H4 (cell line): Measurements from ENCODE around the gene BLZF1. TPM values are rescaled to one million over a fixed set of nuclear protein-coding genes. Genes with fewer than 3 reads are reported as not detected.
"Not testable (repeated sequence)": the region's sequence is repeated elsewhere in the genome, so short reads cannot be mapped to it uniquely, and the experiment has no call there.

Source experiments
- DNase-seq: peaks from one replicate; pipeline ENCODE4 v3.0.0-alpha.2; 2015; ENCODE audit warnings: low spot score
- total RNA-seq: library from RNA; depleted of rRNA; stranded (reverse); fragments of >200 nt; shearing (Covaris generic); gene quantifications from 2 replicates; pipeline ENCODE4 v1.2.3, GENCODE V29; 2014

BLZF1 gene
- total RNA-seq, 1 experiment from 2014 or later: 23.5 TPM

GRCh38 chr1:169360415-169360814 lies 7.6 kb upstream of the BLZF1 start:
- peak; percentile 6 for DNase-seq

DNA sequence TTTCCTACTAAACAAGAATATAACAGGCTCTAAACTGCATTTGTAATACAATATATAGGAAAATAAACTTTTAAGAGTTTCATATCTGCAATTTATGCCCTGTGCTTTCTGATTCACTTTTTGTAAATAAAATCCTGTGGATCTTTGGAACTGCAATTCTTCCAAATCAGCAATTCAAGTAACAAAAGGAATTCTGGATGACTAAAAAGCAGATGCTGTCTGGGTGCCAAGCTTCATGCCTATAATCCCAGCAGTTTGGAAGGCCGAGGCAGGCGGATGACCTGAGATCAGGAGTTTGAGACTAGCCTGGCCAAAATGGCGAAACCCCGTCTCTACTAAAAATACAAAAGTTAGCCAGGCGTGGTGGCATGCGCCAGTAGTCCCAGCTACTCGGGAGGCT lies 6.7 kb upstream of the BLZF1 start:
- no peak for DNase-seq

DNA sequence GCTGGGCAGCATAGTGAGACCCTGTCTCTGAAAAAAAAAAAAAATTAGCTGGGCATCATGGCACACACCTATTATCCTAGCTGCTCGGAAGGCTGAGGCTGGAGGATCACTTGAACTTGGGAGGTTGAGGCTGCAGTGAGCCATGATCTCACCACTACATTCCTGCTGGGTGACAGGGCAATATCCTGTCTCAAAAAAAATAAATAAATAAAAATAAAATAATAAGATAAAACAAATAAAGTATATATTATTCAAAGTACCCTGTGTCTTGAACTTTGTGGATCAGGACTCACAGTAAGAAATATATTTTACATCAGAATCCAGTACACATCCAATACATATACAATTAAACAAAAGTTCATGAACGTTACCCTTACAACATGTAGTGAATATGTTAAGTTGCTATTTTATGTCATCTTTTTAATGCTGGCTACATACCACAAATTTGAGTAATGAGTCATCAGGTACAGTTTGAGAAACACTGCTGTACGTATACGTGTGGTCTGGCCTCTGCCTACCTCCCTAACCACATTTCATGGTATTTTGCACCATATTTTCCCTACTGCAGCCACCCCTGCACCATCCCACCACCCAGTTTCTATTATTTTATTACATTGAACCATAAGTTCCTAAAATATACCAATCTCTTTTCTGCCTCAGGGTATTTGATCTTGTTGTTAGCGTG lies 4.8 kb upstream of the BLZF1 start:
- DNase-seq: peak; percentile 87

DNA sequence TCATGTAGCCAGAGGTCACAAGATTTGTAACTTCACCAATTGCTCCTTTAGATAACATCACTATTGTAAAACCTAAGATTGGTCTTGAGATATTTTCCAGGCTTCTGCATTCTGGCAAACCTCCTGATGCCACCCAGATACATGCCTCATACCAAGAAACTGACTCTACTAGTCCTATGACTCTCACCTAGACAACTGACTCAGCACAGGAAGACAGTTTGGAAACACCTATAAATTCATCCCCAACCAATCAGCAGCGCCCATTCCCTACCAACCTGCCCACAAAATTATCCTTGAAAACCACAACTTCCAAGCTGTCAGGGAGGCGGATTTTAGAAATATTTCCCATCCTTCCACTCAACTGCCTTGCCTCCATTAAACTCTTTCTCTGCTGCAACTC lies 3.0 kb upstream of the BLZF1 start:
- DNase-seq: no peak

DNA sequence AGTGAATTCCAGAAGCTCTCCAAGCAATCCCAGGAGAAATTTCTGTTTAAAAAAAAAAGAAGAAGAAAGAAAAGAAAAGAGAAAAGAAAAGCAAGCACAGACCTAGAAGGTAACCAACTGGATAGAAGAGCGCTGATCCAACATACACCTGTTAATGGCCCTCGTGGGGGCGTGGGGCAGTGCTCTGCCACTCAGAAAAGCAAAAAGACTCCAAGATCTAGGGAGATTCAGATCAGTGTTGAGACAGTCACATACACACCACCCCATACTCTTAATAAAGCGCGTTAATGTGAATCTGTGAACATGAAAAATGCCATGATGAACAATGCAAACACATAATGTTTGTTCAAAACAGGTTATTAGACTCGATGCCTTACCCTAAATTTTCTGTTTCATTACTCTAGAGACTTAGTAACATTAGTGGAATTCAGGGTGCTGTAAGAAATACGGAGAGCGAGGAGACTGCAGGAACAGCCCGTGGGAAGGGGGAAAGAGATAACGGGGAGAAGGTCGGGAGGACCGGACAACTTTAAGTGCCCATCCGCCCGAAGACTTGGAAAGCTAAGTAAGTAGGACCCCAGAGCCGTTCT lies 804 bp upstream of the BLZF1 start:
- DNase-seq: no peak

- DNase-seq: no peak
Observed at GRCh38 chr1:169368406-169368769, 393 bp downstream of the BLZF1 start.

- DNase-seq: no peak
Observed at GRCh38 chr1:169371404-169371803, 3.4 kb downstream of the BLZF1 start.

DNA sequence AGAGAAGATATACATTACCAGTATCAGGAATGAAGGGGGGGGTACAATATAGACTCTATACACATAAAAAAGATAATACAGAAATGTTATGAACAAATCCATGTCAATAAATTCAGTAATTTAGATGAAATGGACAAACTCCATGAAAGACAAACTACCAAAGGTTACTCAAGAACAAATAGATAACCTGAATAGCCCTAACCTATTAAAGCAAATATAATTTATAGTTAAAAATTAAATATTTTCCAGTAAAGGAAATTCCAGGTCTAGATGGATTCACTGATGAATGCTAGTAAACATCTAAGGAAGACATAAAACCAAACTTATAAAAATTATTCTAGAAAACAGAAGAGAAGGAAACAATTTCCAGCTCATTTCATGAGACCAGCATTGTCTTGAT lies 13.2 kb downstream of the BLZF1 start:
- DNase-seq: no peak

DNA sequence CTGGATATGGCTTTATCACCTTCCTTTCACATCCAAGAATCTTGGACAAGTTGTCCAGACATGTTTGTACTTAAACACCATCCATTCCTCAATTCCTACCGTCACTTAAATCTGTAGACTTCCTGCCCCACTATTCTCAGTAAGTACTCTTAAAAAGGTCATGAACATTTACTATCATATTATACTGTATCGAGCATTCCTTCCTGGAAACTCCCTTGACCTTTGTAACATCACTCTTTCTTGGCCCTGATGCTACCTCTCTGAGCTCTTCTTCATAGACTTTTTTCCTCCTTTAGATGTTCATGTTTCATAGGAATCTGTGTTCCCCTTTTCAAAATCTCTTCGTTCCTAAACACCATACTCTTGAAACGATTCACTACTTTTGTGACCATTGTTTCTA lies 15.5 kb downstream of the BLZF1 start:
- DNase-seq: no peak

GRCh38 chr1:169387399-169387798 lies 19.4 kb downstream of the BLZF1 start:
- no peak for DNase-seq

DNA sequence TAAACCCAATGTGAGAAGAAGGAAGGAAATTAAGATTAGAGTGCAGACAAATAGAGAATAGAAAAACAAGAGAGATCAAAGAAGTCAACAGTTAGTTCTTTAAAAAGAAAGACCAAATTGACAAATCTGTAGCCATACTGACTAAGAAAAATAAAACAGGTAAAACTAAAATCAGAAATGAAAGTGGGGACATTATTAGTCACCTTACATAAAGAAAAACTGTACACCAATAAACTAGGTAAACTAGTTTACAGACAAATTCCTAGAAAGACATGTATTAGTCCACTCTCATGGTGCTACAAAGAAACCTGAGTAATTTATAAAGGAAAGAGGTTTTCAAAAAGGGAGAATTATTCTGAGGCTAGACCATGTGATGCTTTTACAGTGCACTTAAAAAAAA lies 22.3 kb downstream of the BLZF1 start:
- no peak for DNase-seq

DNA sequence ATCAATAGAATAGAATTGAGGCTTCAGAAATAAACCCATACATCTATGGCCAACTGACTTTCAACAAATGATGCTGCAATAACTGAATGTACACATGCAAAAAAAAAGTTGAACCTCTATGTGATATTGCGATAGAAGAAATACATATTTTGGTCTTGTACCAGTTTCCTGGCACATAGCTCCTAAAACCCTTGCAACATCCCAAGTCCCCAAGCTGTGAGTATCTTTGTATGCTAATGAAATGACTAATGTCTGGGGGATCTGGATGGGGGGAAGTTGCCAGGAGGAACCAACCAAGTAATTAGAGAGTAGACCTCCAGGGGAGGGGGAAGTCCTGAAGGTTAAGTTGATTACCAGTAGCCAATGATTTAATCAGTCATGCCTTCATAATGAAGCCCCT lies 24.4 kb downstream of the BLZF1 start:
- no peak for DNase-seq

DNA sequence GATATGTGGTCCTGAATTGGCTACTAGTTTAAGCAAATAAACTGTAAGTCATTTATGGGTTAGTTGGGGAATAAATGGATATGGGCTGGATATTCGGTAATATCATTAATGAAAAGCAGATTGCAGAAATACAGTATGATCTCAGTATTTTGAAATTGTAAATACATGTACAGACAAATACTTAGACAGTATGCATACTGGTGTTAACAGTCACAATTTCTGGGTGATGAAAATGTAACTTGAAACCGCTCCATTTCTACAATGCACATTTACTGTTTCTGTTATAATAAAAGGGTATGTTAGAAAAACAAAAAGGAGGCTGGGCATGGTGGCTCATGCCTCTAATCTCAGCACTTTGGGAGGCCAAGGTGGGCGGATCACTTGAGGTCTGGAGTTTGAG lies 28.0 kb downstream of the BLZF1 start:
- DNase-seq: no peak

DNA sequence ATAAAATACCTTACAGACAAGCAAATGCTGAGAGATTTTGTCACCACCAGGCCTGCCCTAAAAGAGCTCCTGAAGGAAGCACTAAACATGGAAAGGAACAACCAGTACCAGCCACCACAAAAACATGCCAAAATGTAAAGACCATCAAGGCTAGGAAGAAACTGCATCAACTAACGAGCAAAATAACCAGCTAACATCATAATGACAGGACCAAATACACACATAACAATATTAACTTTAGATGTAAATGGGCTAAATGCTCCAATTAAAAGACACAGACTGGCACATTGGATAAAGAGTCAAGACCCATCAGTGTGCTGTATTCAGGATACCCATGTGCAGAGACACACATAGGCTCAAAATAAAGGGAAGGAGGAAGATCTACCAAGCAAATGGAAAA lies 34.6 kb downstream of the BLZF1 start:
- DNase-seq: not testable (repeated sequence)

DNA sequence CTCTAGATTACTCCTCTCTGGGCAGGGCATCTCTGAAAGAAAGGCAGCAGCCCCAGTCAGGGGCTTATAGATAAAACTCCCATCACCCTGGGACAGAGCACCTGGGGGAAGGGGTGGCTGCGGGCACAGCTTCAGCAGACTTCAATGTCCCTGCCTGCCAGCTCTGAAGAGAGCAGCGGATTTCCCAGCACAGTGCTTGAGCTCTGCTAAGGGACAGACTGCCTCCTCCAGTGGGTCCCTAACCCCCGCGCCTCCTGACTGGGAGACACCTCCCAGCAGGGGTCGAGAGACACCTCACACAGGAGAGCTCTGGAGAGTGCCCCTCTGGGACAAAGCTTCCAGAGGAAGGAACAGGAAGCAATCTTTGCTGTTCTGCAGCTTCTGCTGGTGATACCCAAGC lies 40.3 kb downstream of the BLZF1 start:
- not testable (repeated sequence) for DNase-seq

GRCh38 chr1:169414952-169415351 lies 47.0 kb downstream of the BLZF1 start:
- no peak for DNase-seq

- DNase-seq: no peak
Observed at GRCh38 chr1:169421309-169421708, 53.3 kb downstream of the BLZF1 start.

DNA sequence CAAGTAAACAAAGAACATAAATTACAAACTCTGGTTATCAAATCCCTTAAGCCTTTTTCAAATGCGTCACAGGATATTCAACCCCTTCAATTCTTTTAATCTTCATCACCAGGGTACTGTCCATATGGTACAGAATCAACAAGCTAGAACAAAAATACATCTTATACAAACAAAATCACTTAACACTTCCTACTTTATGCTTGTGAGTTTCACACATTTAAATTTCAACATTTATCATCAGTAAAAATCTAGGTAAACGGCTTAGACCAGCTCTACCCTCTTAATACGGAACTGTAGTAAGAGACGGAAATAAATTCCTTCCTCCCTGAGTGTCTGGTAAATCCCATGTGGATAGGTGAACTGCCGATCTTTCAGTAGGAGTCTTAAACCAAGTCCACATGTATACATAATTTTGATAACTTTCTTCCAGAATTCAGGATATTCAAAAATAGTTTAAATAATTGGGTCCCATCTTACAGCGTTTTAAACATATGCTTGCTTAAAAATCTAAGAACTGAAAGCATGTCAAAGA lies 58.2 kb downstream of the BLZF1 start:
- DNase-seq: no peak

DNA sequence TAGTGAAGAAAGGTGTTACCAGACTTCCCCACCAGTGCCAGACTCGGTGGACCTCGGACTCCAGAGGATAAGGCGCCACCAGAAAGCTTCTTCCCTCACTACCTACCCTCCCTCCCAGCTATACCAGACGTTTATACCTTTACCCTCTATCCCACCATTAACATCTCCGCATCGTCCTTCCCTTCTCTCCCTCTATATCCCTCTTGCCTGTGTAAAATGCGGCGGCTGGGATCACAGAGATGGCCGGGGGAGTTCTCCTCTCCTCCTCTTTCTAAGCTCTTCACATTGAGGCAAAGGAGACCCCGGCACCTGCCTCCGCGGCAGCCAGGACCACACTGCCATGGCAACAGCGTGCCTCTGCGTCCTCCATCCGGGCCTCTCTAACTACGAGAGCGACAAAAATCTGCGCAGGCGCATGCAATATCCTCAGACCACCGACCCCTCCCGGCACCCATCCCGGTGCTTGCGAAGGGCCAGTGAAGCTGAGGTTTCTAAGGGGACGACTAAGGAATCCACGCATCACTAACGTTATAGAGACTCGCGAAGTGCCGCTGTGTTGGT lies 59.2 kb downstream of the BLZF1 start, which contains the start of gene CCDC181:
TSS of gene CCDC181 (minus strand) at position 394 of the 561 bp plus-strand sequence. CDS start 2,547 bp downstream, outside the sequence.
- peak; percentile 76 for DNase-seq
